IMR-90 (cell line): ENCODE measurements around the gene TCHP. TPM values are rescaled to one million over a fixed set of nuclear protein-coding genes. Genes with fewer than 3 reads are reported as not detected.
A peak's percentile ranks its signal among the peaks of the same experiment; 100 is the strongest.

Experiments used
- ATAC-seq: fragments of 200-7000 bp; cut with Tn5 transposase; 2 replicates; pipeline ENCODE4 v1.9.1; 2020; ENCODE audit warnings: low read depth, mild to moderate bottlenecking, moderate library complexity
- BruUV-seq: library from RNA; stranded (reverse); fragments of 400-500 nt; replicated peaks from 2 replicates; lab custom pipeline; 2021; lab: Mats Ljungman, UMichigan
- CTCF ChIA-PET: fragments of 300-600 bp; formaldehyde crosslinking; extraction: SDS; loops from one replicate; lab custom pipeline; 2021; ENCODE audit warnings: antibody characterized with exemption; lab: Yijun Ruan, JAX
- POLR2A ChIA-PET: fragments of 300-600 bp; sonication (Branson Sonifier 250); formaldehyde crosslinking; loops from one replicate; lab custom pipeline; 2022; ENCODE audit warnings: antibody characterized with exemption; ENCODE audit not compliant: unreplicated experiment; lab: Charles Lee
- DNase-seq: peaks from one replicate; pipeline ENCODE4 v3.0.0; 2013
- H2AFZ ChIP-seq: replicated peaks from 2 replicates; pipeline ENCODE3; 2013; ENCODE audit warnings: low read length, mild to moderate bottlenecking; ENCODE audit not compliant: poor library complexity
- H2AK5ac ChIP-seq: 2 replicates; pipeline ENCODE4 v1.6.1; 2013; ENCODE audit warnings: low read depth, low read length, inconsistent platforms
- H2AK9ac ChIP-seq: replicated peaks from 2 replicates; pipeline ENCODE3; 2013; ENCODE audit warnings: mild to moderate bottlenecking, low read depth, low read length, moderate library complexity; ENCODE audit not compliant: poor library complexity
- H2BK120ac ChIP-seq: 2 replicates; pipeline ENCODE4 v1.6.1; 2013; ENCODE audit warnings: low read depth, low read length, inconsistent platforms
- H2BK15ac ChIP-seq: 3 replicates; pipeline ENCODE4 v1.6.1; 2013; ENCODE audit warnings: low read depth, low read length, inconsistent platforms
- H2BK20ac ChIP-seq: 2 replicates; pipeline ENCODE4 v1.6.1; 2013; ENCODE audit warnings: low read depth, mild to moderate bottlenecking, inconsistent platforms, low read length, moderate library complexity
- H2BK5ac ChIP-seq: 2 replicates; pipeline ENCODE4 v1.6.1; 2013; ENCODE audit warnings: mild to moderate bottlenecking, low read depth, low read length, inconsistent platforms; ENCODE audit not compliant: poor library complexity, severe bottlenecking
- H3K14ac ChIP-seq: replicated peaks from 2 replicates; pipeline ENCODE4 v1.6.1; 2013; ENCODE audit warnings: low read depth, low read length, inconsistent platforms
- H3K18ac ChIP-seq: 2 replicates; pipeline ENCODE4 v1.6.1; 2013; ENCODE audit warnings: low read depth, low read length, control low read depth
- H3K23ac ChIP-seq: 2 replicates; pipeline ENCODE4 v1.6.1; 2013; ENCODE audit warnings: low read depth, low read length, inconsistent platforms
- H3K27ac ChIP-seq: 2 replicates; pipeline ENCODE4 v1.5.1; 2013; ENCODE audit warnings: mild to moderate bottlenecking, control low read depth, low read length; ENCODE audit not compliant: insufficient read depth
- H3K27me3 ChIP-seq: 2 replicates; pipeline ENCODE4 v1.6.1; 2013; ENCODE audit warnings: low read length; ENCODE audit not compliant: control insufficient read depth, insufficient read depth
- H3K36me3 ChIP-seq: 2 replicates; pipeline ENCODE4 v1.6.1; 2013; ENCODE audit warnings: low read length, mixed read lengths; ENCODE audit not compliant: control insufficient read depth, insufficient read depth
- H3K4ac ChIP-seq: 2 replicates; pipeline ENCODE4 v1.6.1; 2013; ENCODE audit warnings: low read depth, low read length, inconsistent platforms
- H3K4me1 ChIP-seq: 2 replicates; pipeline ENCODE4 v1.6.1; 2013; ENCODE audit warnings: low read length, mixed read lengths; ENCODE audit not compliant: control insufficient read depth, insufficient read depth
- H3K4me2 ChIP-seq: 2 replicates; pipeline ENCODE4 v1.6.1; 2013; ENCODE audit warnings: low read depth, mild to moderate bottlenecking, control low read depth, low read length, moderate library complexity
- H3K4me3 ChIP-seq: 2 replicates; pipeline ENCODE4 v1.5.1; 2013; ENCODE audit warnings: low read depth, mild to moderate bottlenecking, control low read depth, low read length, moderate library complexity; ENCODE audit not compliant: insufficient read depth
- H3K56ac ChIP-seq: 2 replicates; pipeline ENCODE4 v1.6.1; 2013; ENCODE audit warnings: low read length, inconsistent platforms; ENCODE audit not compliant: insufficient read depth; ENCODE audit errors: extremely low read depth
- H3K79me1 ChIP-seq, 2 experiments: 2 replicates each; pipeline ENCODE4 v1.6.1; 2013; ENCODE audit warnings: low read length in 2 of 2, inconsistent platforms in 1 of 2, low read depth in 1 of 2
- H3K9ac ChIP-seq: 2 replicates; pipeline ENCODE4 v1.6.1; 2013; ENCODE audit warnings: low read depth, low read length, control low read depth
- H3K9me1 ChIP-seq: 2 replicates; pipeline ENCODE4 v1.6.1; 2013; ENCODE audit warnings: low read length, inconsistent platforms; ENCODE audit not compliant: insufficient read depth
- H3K9me3 ChIP-seq: 2 replicates; pipeline ENCODE4 v1.6.1; 2013; ENCODE audit warnings: low read length; ENCODE audit not compliant: control insufficient read depth, insufficient read depth
- H4K20me1 ChIP-seq: 2 replicates; pipeline ENCODE4 v1.6.1; 2013; ENCODE audit warnings: low read length, inconsistent platforms; ENCODE audit not compliant: insufficient read depth
- H4K5ac ChIP-seq: 2 replicates; pipeline ENCODE4 v1.6.1; 2013; ENCODE audit warnings: mild to moderate bottlenecking, low read depth, low read length, control low read depth
- H4K8ac ChIP-seq, 2 experiments: 2 replicates each; pipeline ENCODE4 v1.6.1; 2013; ENCODE audit warnings: low read depth in 2 of 2, low read length in 2 of 2, control low read depth in 1 of 2, inconsistent platforms in 1 of 2
- H4K91ac ChIP-seq: 2 replicates; pipeline ENCODE4 v1.6.1; 2013; ENCODE audit warnings: low read depth, low read length, inconsistent platforms; ENCODE audit not compliant: insufficient read depth
- BHLHE40 ChIP-seq: fragments of 150-350 bp; IDR thresholded peaks from 2 replicates; pipeline ENCODE4 v1.6.1; 2016; ENCODE audit warnings: mild to moderate bottlenecking, low read depth, low read length
- CEBPB ChIP-seq: IDR thresholded peaks from 2 replicates; pipeline ENCODE4 v1.6.1; 2012; ENCODE audit warnings: low read depth, low read length, improper control_type of control experiment
- CHD1 ChIP-seq: IDR thresholded peaks from 2 replicates; pipeline ENCODE4 v1.6.1; 2012; ENCODE audit warnings: low read depth, low read length, improper control_type of control experiment
- CTCF ChIP-seq: conservative IDR thresholded peaks from 2 replicates; pipeline ENCODE4 v1.5.1; 2012; ENCODE audit warnings: mild to moderate bottlenecking, low read depth, low read length, improper control_type of control experiment
- ELK1 ChIP-seq: fragments of 150-350 bp; IDR thresholded peaks from 2 replicates; pipeline ENCODE4 v1.6.1; 2016; ENCODE audit warnings: low read depth, mild to moderate bottlenecking, low read length, moderate library complexity, borderline replicate concordance
- FOS ChIP-seq: fragments of 150-350 bp; IDR thresholded peaks from 2 replicates; pipeline ENCODE4 v1.6.1; 2016; ENCODE audit warnings: low read depth, low read length
- MAFK ChIP-seq: IDR thresholded peaks from 2 replicates; pipeline ENCODE4 v1.6.1; 2012; ENCODE audit warnings: low read depth, low read length, improper control_type of control experiment
- MAZ ChIP-seq: IDR thresholded peaks from 2 replicates; pipeline ENCODE4 v1.6.1; 2012; ENCODE audit warnings: low read depth, mild to moderate bottlenecking, low read length, improper control_type of control experiment, moderate library complexity, borderline replicate concordance
- NFE2L2 ChIP-seq: fragments of 150-350 bp; IDR thresholded peaks from 2 replicates; pipeline ENCODE4 v1.6.1; 2016; ENCODE audit warnings: low read depth, mild to moderate bottlenecking, low read length
- POLR2A ChIP-seq: IDR thresholded peaks from 2 replicates; pipeline ENCODE4 v1.6.1; 2012; ENCODE audit warnings: mild to moderate bottlenecking, low read depth, low read length
- RAD21 ChIP-seq: IDR thresholded peaks from 2 replicates; pipeline ENCODE4 v1.6.1; 2012; ENCODE audit warnings: low read length, improper control_type of control experiment
- SMC3 ChIP-seq: fragments of 150-350 bp; IDR thresholded peaks from 2 replicates; pipeline ENCODE4 v1.6.1; 2016; ENCODE audit warnings: low read depth, mild to moderate bottlenecking, antibody characterized with exemption, low read length, moderate library complexity
- USF2 ChIP-seq: fragments of 150-350 bp; IDR thresholded peaks from 2 replicates; pipeline ENCODE4 v1.6.1; 2017; ENCODE audit warnings: mild to moderate bottlenecking, antibody characterized with exemption, low read length, low read depth
- WGBS, 2 experiments: methylation state at CpG; one replicate each; pipeline versions ENCODE4 v1.1.5 to v1.1.7; 2013; ENCODE audit warnings: missing lambda C conversion rate in 2 of 2; ENCODE audit not compliant: insufficient read length in 1 of 2; ENCODE audit errors: extremely low coverage in 2 of 2; 5-methylcytosine and 5-hydroxymethylcytosine counted together
- dilution Hi-C: fragments of 300-500 bp; cut with HindIII; formaldehyde crosslinking; loops from one replicate; pipeline ENCODE4 v1.14.3; 2018; ENCODE audit warnings: low sequenced_read_pairs; ENCODE audit not compliant: unreplicated experiment
- in situ Hi-C: fragments of 300-500 bp; cut with MboI; formaldehyde crosslinking; loops from 3 replicates; pipeline ENCODE4 v1.14.3; 2019; ENCODE audit warnings: low sequenced_read_pairs, inconsistent platforms, mixed read lengths
- intact Hi-C: fragments of 100-400 bp; cut with micrococcal nuclease; formaldehyde crosslinking; loops from 2 replicates; pipeline ENCODE4 v1.10.0; 2022
- polyA plus RNA-seq, 3 experiments: library from polyadenylated mRNA; depleted of rRNA; stranded (reverse); fragments of >200 nt; gene quantifications; 2 replicates each; pipeline ENCODE4 v1.2.3, GENCODE V29; 2012; ENCODE audit warnings: low replicate concordance in 1 of 3
- total RNA-seq: library from RNA; depleted of rRNA; stranded (reverse); fragments of >200 nt; gene quantifications from 2 replicates; pipeline ENCODE4 v1.2.3, GENCODE V29; 2012

Gene TCHP
- total and polyA plus RNA-seq, 2 of the 4 experiments (the other 2 are of a cell fraction): 6.1 to 13.4 TPM

- Histone ChIP-seq H3K23ac (peak overlapping the region; percentile 41), H4K91ac (peak overlapping the region; percentile 29), H3K14ac (peak overlapping the region; percentile 59), H3K9me3 (no peaks in the 10 kb centered on the region), H2BK15ac (peak overlapping the region; percentile 67; the same call in 1 of the 3 replicates), H2BK120ac (peak overlapping the region; percentile 50), H3K4ac (peak overlapping the region; percentile 55), H3K79me1 (peaks cover 26 to 57% of the 10 kb centered on the region in 2 experiments), H3K9ac (peak overlapping the region; percentile 27; the same call in 1 of the 2 replicates), H3K18ac (peak overlapping the region; percentile 55; the same call in 1 of the 2 replicates), H2BK5ac (peak overlapping the region; percentile 78), H3K4me1 (peaks cover 37% of the 10 kb centered on the region), H2AFZ (peak overlapping the region; percentile 65), H3K4me3 (no peak overlapping the region), H4K8ac (peak overlapping the region; percentile 48 to 86; a peak in 3 of 4 replicates), H3K56ac (peak overlapping the region; percentile 25; the same call in 1 of the 2 replicates), H4K5ac (peak overlapping the region; percentile 76), H3K9me1 (peaks cover 28% of the 10 kb centered on the region), H3K4me2 (peak overlapping the region; percentile 56), H4K20me1 (no peaks in the 10 kb centered on the region), H2AK9ac (peak overlapping the region; percentile 1), H2AK5ac (peak overlapping the region; percentile 38), H2BK20ac (peak overlapping the region; percentile 53), H3K27me3 (no peaks in the 10 kb centered on the region), H3K36me3 (peaks cover 12% of the 10 kb centered on the region), H3K27ac (peak overlapping the region; percentile 68)
- BruUV-seq: no TSS peak
- peak; percentile 82 for DNase-seq
- ChIA-PET POLR2A (no interaction called here), CTCF (interaction anchor here (0.6 kb wide), 1 partner anchor 24 kb away, joined by 3 read pairs; no protein-coding TSS in a partner anchor)
- ATAC-seq: peak; percentile 59
- WGBS, 2 experiments: 48% methylated on average over 3 of the region's 17 CpGs; no CpG with 5 or more reads in 1 of the 2 experiments
- intact Hi-C loops (loop anchor here (5.0 kb wide), 1 partner anchor 53 kb away; the partner anchor contains the start of genes ANKRD13A and GIT2), in situ Hi-C loops (no loop called here), dilution Hi-C loops (no loop called here)
- TF ChIP-seq POLR2A (no peak), CEBPB (no peak), BHLHE40 (no peak), NFE2L2 (peak; percentile 20; the same call in 1 of the 2 replicates), CHD1 (no peak), MAZ (no peak), MAFK (no peak), RAD21 (no peak), USF2 (no peak), SMC3 (no peak), CTCF (peak; percentile 15; the same call in 1 of the 2 replicates), ELK1 (no peak), FOS (no peak)
Measured at GRCh38 chr12:109944561-109945359, 44.7 kb downstream of the TCHP start.
